K562 (cell line): ENCODE results near the gene FGD6. TPM values are rescaled to one million over a fixed set of nuclear protein-coding genes. Genes with fewer than 3 reads are reported as not detected.

Experiments used
- E2F3 ChIP-seq: fragments of 250-450 bp; sonication (Bioruptor Pico); IDR thresholded peaks from 2 replicates; pipeline ENCODE4 v1.4.0; 2020; ENCODE audit warnings: mild to moderate bottlenecking
- PHB2 ChIP-seq: fragments of 450-650 bp; IDR thresholded peaks from 2 replicates; pipeline ENCODE4 v1.6.1; 2017; ENCODE audit warnings: low read depth
- SMAD2 ChIP-seq: fragments of 150-350 bp; IDR thresholded peaks from 2 replicates; pipeline ENCODE4 v1.6.1; 2014; ENCODE audit warnings: low read depth, mild to moderate bottlenecking, low read length
- TEAD1 ChIP-seq, 2 experiments: fragments of 450-650 bp in 1 of 2; sonication (generic) in 1 of 2; formaldehyde crosslinking; IDR thresholded peaks; 2 replicates each; pipeline versions ENCODE4 v1.4.0 to v1.8.0; 2020 to 2022; ENCODE audit warnings: mild to moderate bottlenecking in 2 of 2, missing genetic modification reagents in 1 of 2
- ZNF239 ChIP-seq: fragments of 250-450 bp; sonication (Bioruptor Pico); IDR thresholded peaks from 2 replicates; pipeline ENCODE4 v1.4.0; 2020; ENCODE audit warnings: mild to moderate bottlenecking
- ZNF311 ChIP-seq: fragments of 250-450 bp; sonication (Bioruptor Pico); IDR thresholded peaks from 2 replicates; pipeline ENCODE4 v1.4.0; 2020; ENCODE audit warnings: mild to moderate bottlenecking, moderate library complexity
- ZNF695 ChIP-seq: fragments of 450-650 bp; formaldehyde crosslinking; IDR thresholded peaks from 2 replicates; pipeline ENCODE4 v1.4.0; 2020; ENCODE audit warnings: mild to moderate bottlenecking, moderate library complexity
- polyA plus RNA-seq, 8 experiments: library from polyadenylated mRNA; depleted of rRNA in 4 of 8; stranded (reverse) in 5 of 8; unstranded in 3 of 8; fragments of >200 nt; fragmentation: Nextera tagmentation in 2 of 8; fragmentation: Illumina TruSeq in 1 of 8; extraction: Ambion mirVana in 2 of 8; extraction: Trizol in 1 of 8; gene quantifications; 2 replicates each; pipeline versions ENCODE4 v1.2.1 to v1.2.3, GENCODE V29; 2011 to 2014; ENCODE audit warnings: inconsistent platforms in 1 of 8, missing spikeins in 1 of 8
- total RNA-seq, 7 experiments: library from RNA; depleted of rRNA in 6 of 7; stranded (reverse); fragments of >200 nt in 6 of 7; fragmentation: Illumina TruSeq in 2 of 7; extraction: Trizol in 2 of 7; gene quantifications; 2 replicates each; pipeline versions ENCODE4 v1.2.1 to v1.2.3, GENCODE V29; 2011 to 2021; ENCODE audit warnings: low replicate concordance in 1 of 7
- TF ChIP-seq, protein P1 (sequence below): IDR thresholded peaks from 2 replicates; pipeline ENCODE4 v1.6.1; 2012; ENCODE audit warnings: low read depth, low read length, improper control_type of control experiment, borderline replicate concordance
- TF ChIP-seq, protein P2 (sequence below): fragments of 200-400 bp; formaldehyde crosslinking; IDR thresholded peaks from 2 replicates; pipeline ENCODE4 v1.6.1; 2017; ENCODE audit warnings: mild to moderate bottlenecking, low read depth, low read length, moderate library complexity
- TF ChIP-seq, protein P3 (sequence below): sonication (generic); formaldehyde crosslinking; IDR thresholded peaks from 2 replicates; pipeline ENCODE4 v1.8.1; 2022; ENCODE audit warnings: missing genetic modification reagents

The FGD6 gene
- total and polyA plus RNA-seq, 9 of the 15 experiments (the other 6 are each of a cell fraction or from before 2014, with no cell fraction given) = 1.5 to 11.1 (median 5.8) TPM

DNA sequence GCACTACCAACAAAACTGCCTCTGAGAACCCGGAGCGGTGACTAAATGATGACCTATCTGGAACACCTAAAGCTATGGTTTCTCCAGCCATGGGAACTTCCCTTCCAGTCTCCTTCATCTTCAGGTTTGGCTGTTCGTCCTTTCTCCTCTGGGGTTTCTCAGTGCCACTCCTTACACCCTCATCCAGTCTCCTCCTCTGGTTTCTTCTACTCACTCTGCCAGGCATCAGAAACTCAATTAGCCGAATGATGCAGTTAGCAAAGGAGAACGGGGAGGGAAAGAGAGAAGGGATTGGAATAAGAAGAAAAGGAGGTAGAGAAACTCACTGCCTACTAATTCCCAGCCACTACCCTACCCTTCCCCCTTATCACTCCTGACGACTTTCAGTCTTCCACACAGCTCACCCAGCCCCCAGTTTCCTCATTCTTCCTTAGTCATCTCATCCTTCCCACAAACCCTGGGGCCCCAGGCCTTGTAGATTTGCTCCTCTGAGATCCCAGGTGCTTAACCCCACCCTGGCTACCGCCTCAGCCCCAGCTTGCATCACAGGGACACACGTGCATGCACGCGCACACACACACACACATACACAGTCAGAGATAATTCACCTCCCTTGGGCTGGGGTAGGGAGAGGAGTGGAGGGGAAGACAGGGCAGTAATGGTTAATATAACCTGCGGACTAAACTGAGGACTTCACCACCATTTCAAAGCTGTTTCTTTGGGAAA is 13.0 kb downstream of the FGD6 start (continued):
- TF ChIP-seq, protein P1, sequence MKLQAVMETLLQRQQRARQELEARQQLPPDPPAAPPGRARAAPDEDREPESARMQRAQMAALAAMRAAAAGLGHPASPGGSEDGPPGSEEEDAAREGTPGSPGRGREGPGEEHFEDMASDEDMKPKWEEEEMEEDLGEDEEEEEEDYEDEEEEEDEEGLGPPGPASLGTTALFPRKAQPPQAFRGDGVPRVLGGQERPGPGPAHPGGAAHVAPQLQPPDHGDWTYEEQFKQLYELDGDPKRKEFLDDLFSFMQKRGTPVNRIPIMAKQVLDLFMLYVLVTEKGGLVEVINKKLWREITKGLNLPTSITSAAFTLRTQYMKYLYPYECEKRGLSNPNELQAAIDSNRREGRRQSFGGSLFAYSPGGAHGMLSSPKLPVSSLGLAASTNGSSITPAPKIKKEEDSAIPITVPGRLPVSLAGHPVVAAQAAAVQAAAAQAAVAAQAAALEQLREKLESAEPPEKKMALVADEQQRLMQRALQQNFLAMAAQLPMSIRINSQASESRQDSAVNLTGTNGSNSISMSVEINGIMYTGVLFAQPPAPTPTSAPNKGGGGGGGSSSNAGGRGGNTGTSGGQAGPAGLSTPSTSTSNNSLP = 0 out of 2 replicates have a peak, but pooled peaks have one; percentile 54
- TF ChIP-seq ZNF239 (CRISPR knock-in tag) = no peak
- TF ChIP-seq TEAD1 (CRISPR knock-in tag; IDR thresholded peaks at IDR 0.05) = peak in 1 of 2 experiments; percentile 19; a peak in 1 of 4 replicates
- no peak for TF ChIP-seq ZNF311 (CRISPR knock-in tag)
- TF ChIP-seq ZNF695 = no peak
- TF ChIP-seq E2F3 (CRISPR knock-in tag) = no peak
- TF ChIP-seq PHB2 = no peak; the same call in 1 of the 2 replicates
- no peak for TF ChIP-seq SMAD2
- TF ChIP-seq, protein P2, sequence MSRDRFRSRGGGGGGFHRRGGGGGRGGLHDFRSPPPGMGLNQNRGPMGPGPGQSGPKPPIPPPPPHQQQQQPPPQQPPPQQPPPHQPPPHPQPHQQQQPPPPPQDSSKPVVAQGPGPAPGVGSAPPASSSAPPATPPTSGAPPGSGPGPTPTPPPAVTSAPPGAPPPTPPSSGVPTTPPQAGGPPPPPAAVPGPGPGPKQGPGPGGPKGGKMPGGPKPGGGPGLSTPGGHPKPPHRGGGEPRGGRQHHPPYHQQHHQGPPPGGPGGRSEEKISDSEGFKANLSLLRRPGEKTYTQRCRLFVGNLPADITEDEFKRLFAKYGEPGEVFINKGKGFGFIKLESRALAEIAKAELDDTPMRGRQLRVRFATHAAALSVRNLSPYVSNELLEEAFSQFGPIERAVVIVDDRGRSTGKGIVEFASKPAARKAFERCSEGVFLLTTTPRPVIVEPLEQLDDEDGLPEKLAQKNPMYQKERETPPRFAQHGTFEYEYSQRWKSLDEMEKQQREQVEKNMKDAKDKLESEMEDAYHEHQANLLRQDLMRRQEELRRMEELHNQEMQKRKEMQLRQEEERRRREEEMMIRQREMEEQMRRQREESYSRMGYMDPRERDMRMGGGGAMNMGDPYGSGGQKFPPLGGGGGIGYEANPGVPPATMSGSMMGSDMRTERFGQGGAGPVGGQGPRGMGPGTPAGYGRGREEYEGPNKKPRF = no peak
- TF ChIP-seq, protein P3, sequence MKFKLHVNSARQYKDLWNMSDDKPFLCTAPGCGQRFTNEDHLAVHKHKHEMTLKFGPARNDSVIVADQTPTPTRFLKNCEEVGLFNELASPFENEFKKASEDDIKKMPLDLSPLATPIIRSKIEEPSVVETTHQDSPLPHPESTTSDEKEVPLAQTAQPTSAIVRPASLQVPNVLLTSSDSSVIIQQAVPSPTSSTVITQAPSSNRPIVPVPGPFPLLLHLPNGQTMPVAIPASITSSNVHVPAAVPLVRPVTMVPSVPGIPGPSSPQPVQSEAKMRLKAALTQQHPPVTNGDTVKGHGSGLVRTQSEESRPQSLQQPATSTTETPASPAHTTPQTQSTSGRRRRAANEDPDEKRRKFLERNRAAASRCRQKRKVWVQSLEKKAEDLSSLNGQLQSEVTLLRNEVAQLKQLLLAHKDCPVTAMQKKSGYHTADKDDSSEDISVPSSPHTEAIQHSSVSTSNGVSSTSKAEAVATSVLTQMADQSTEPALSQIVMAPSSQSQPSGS (CRISPR knock-in tag) = no peak
